22Rv1 (cell line): ENCODE data around the gene MAPK1.

ENCODE experiments used
- ZFX ChIP-seq: fragments of 450-650 bp; IDR thresholded peaks from 2 replicates; pipeline ENCODE4 v1.6.1; 2017; ENCODE audit warnings: antibody characterized with exemption, borderline replicate concordance
- TF ChIP-seq, protein P1 (sequence below): fragments of 450-650 bp; IDR thresholded peaks from 2 replicates; pipeline ENCODE4 v1.5.1; 2017; ENCODE audit warnings: mild to moderate bottlenecking

DNA sequence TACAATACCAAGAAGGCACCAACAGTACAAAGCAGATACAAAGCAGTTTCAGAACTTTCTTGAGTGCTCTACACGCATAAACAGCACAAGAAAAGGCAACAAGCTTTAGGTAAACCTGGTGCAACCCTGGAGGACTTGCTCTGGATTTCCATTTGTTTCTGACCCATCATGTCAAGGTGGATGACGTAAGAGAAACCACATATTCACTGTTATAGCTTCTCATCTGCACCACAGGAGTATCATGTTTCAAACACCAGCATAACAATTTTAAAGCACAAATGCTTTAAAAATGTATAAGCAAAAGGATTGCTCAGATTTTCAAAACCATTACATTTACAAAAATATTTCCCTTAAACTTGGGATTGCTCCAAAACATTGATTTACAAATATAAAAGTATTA, 106.8 kb downstream of the MAPK1 start:
- TF ChIP-seq, protein P1, sequence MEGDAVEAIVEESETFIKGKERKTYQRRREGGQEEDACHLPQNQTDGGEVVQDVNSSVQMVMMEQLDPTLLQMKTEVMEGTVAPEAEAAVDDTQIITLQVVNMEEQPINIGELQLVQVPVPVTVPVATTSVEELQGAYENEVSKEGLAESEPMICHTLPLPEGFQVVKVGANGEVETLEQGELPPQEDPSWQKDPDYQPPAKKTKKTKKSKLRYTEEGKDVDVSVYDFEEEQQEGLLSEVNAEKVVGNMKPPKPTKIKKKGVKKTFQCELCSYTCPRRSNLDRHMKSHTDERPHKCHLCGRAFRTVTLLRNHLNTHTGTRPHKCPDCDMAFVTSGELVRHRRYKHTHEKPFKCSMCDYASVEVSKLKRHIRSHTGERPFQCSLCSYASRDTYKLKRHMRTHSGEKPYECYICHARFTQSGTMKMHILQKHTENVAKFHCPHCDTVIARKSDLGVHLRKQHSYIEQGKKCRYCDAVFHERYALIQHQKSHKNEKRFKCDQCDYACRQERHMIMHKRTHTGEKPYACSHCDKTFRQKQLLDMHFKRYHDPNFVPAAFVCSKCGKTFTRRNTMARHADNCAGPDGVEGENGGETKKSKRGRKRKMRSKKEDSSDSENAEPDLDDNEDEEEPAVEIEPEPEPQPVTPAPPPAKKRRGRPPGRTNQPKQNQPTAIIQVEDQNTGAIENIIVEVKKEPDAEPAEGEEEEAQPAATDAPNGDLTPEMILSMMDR = no peak
- no peak for TF ChIP-seq ZFX
